Keratinocyte (primary cell): ENCODE measurements around the gene GRAP. TPM values are rescaled to one million over a fixed set of nuclear protein-coding genes. Genes with fewer than 3 reads are reported as not detected.

Experiments
- DNase-seq: peaks from one replicate; pipeline ENCODE4 v3.0.0-alpha.2; 2011; ENCODE audit warnings: low read depth, missing footprints, low spot score
- FAIRE-seq: peaks from 2 replicates; lab custom pipeline; 2011; peaks lifted over from hg19 to GRCh38; lab: Jason Lieb, UNC
- H2AFZ ChIP-seq: 2 replicates; pipeline ENCODE4 v1.6.0; 2012; ENCODE audit warnings: low read length, control low read depth, inconsistent platforms; ENCODE audit not compliant: control insufficient read depth
- H3K27ac ChIP-seq: 2 replicates; pipeline ENCODE4 v1.5.1; 2011; ENCODE audit warnings: low read length; ENCODE audit not compliant: control insufficient read depth, insufficient read depth
- H3K27me3 ChIP-seq: 3 replicates; pipeline ENCODE4 v1.6.0; 2011; ENCODE audit warnings: low read length; ENCODE audit not compliant: control insufficient read depth, insufficient read depth; ENCODE audit errors: extremely low read depth
- H3K36me3 ChIP-seq, 2 experiments: 2 replicates in 1 of 2; 3 replicates in 1 of 2; pipeline ENCODE4 v1.5.1; 2011; ENCODE audit warnings: low read length in 2 of 2, mild to moderate bottlenecking in 1 of 2; ENCODE audit not compliant: control insufficient read depth in 2 of 2, insufficient read depth in 2 of 2; ENCODE audit errors: extremely low read depth in 1 of 2
- H3K4me1 ChIP-seq: 3 replicates; pipeline ENCODE4 v1.5.1; 2011; ENCODE audit warnings: low read length; ENCODE audit not compliant: control insufficient read depth, insufficient read depth; ENCODE audit errors: extremely low read depth
- H3K4me2 ChIP-seq: 3 replicates; pipeline ENCODE4 v1.6.0; 2011; ENCODE audit warnings: low read depth, low read length; ENCODE audit not compliant: control insufficient read depth, insufficient read depth; ENCODE audit errors: extremely low read depth
- H3K4me3 ChIP-seq, 3 experiments: fragments of 200-600 bp in 1 of 3; sonication (generic) in 1 of 3; 2 replicates in 2 of 3; 3 replicates in 1 of 3; pipeline ENCODE4 v1.5.1; 2011 to 2016; ENCODE audit warnings: low read length in 3 of 3, mild to moderate bottlenecking in 3 of 3, control low read depth in 2 of 3, inconsistent platforms in 1 of 3, low read depth in 1 of 3, mixed read lengths in 1 of 3, mixed run types in 1 of 3, moderate library complexity in 1 of 3; ENCODE audit not compliant: control insufficient read depth in 2 of 3, insufficient read depth in 2 of 3; ENCODE audit errors: extremely low read depth in 1 of 3
- H3K79me2 ChIP-seq: 2 replicates; pipeline ENCODE4 v1.6.0; 2012; ENCODE audit warnings: low read length; ENCODE audit not compliant: control insufficient read depth, insufficient read depth
- H3K9ac ChIP-seq: 3 replicates; pipeline ENCODE4 v1.6.0; 2011; ENCODE audit warnings: low read length; ENCODE audit not compliant: control insufficient read depth, insufficient read depth; ENCODE audit errors: extremely low read depth
- H3K9me1 ChIP-seq: 3 replicates; pipeline ENCODE4 v1.6.0; 2011; ENCODE audit warnings: low read length; ENCODE audit not compliant: control insufficient read depth, insufficient read depth; ENCODE audit errors: extremely low read depth
- H3K9me3 ChIP-seq: 2 replicates; pipeline ENCODE4 v1.5.1; 2012; ENCODE audit warnings: low read depth, low read length; ENCODE audit not compliant: control insufficient read depth
- H4K20me1 ChIP-seq: 3 replicates; pipeline ENCODE4 v1.6.0; 2011; ENCODE audit warnings: low read length; ENCODE audit not compliant: control insufficient read depth, insufficient read depth; ENCODE audit errors: extremely low read depth
- EZH2 ChIP-seq: IDR thresholded peaks from one replicate; pipeline ENCODE4 v1.6.1; 2012; ENCODE audit warnings: inconsistent platforms, mild to moderate bottlenecking, low read length, moderate library complexity
- dilution Hi-C: fragments of 300-500 bp; cut with MboI; formaldehyde crosslinking; loops from one replicate; pipeline ENCODE4 v1.7.0; 2020; ENCODE audit warnings: low sequenced_read_pairs; ENCODE audit not compliant: extremely low pct_ligation_motif_present
- polyA plus RNA-seq, 5 experiments: library from polyadenylated mRNA; depleted of rRNA in 3 of 5; stranded (reverse) in 3 of 5; stranded (forward) in 1 of 5; unstranded in 1 of 5; fragments of >200 nt; gene quantifications; 1 replicate in 1 of 5; 2 replicates in 3 of 5; 3 replicates in 1 of 5; pipeline versions ENCODE4 v1.2.1 to v1.2.3, GENCODE V29; 2011 to 2012; ENCODE audit warnings: missing spikeins in 2 of 5, low read depth in 1 of 5, low replicate concordance in 1 of 5
- TF ChIP-seq, protein P1 (sequence below), 3 experiments: IDR thresholded peaks in 1 of 3; conservative IDR thresholded peaks in 1 of 3; optimal IDR thresholded peaks in 1 of 3; 2 replicates in 2 of 3; 3 replicates in 1 of 3; pipeline versions ENCODE3 to v1.5.1; 2011; ENCODE audit warnings: low read length in 3 of 3, mild to moderate bottlenecking in 3 of 3, moderate library complexity in 2 of 3, control low read depth in 1 of 3, inconsistent platforms in 1 of 3; ENCODE audit not compliant: insufficient read depth in 2 of 3; ENCODE audit errors: extremely low read depth in 1 of 3

Gene GRAP
- polyA plus RNA-seq, 1 donor (not counting 4 experiments of a cell fraction or from before 2014, with no cell fraction given): 0.03 TPM

- DNase-seq: no peak
- no peak overlapping the region for H3K9ac ChIP-seq
- no peak for FAIRE-seq
Observed at GRCh38 chr17:18987862-18988545, 58.8 kb downstream of the GRAP start.

DNA sequence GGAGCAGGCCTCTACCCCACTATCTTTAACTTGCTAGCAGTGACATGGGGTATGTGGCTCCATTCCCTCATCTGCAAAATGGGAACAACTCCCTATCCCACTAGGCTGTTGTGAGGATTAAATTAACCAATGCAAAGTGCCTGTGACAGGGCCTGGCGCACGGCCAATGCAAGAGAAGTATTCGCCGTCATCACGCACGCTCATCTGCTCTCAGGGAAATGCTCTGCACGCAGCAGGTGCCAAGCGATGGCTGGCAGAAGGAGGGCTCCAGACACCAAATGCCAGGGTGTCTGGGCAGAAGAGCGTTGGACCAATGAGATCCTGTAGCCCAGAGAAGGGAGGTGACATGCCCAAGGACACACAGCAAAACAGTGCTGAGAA lies 59.5 kb downstream of the GRAP start:
- Histone ChIP-seq H3K27ac (no peak overlapping the region), H3K36me3 (peaks cover 49 to 61% of the 10 kb centered on the region in 2 experiments), H3K4me2 (no peak overlapping the region), H3K4me3 (no peak overlapping the region), H3K9me3 (no peaks in the 10 kb centered on the region), H4K20me1 (peaks cover 30% of the 10 kb centered on the region), H3K9me1 (peaks cover 10% of the 10 kb centered on the region), H2AFZ (no peak overlapping the region), H3K9ac (no peak overlapping the region), H3K27me3 (no peaks in the 10 kb centered on the region), H3K4me1 (peaks cover 41% of the 10 kb centered on the region), H3K79me2 (peaks cover 54% of the 10 kb centered on the region)
- dilution Hi-C loops: no loop called here
- TF ChIP-seq, protein P1, sequence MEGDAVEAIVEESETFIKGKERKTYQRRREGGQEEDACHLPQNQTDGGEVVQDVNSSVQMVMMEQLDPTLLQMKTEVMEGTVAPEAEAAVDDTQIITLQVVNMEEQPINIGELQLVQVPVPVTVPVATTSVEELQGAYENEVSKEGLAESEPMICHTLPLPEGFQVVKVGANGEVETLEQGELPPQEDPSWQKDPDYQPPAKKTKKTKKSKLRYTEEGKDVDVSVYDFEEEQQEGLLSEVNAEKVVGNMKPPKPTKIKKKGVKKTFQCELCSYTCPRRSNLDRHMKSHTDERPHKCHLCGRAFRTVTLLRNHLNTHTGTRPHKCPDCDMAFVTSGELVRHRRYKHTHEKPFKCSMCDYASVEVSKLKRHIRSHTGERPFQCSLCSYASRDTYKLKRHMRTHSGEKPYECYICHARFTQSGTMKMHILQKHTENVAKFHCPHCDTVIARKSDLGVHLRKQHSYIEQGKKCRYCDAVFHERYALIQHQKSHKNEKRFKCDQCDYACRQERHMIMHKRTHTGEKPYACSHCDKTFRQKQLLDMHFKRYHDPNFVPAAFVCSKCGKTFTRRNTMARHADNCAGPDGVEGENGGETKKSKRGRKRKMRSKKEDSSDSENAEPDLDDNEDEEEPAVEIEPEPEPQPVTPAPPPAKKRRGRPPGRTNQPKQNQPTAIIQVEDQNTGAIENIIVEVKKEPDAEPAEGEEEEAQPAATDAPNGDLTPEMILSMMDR (optimal IDR thresholded peaks at IDR 0.05 in 1 of 3, IDR thresholded peaks at IDR 0.05 in 1 of 3, conservative IDR thresholded peaks at IDR 0.05 in 1 of 3; ENCODE audit: extremely low read depth in 1 of 3, insufficient read depth in 2 of 3, low read length in 3 of 3): no peak
- no peak for TF ChIP-seq EZH2
- no peak for FAIRE-seq
- no peak for DNase-seq

More at GRCh38 chr17:18987862-18988545, 58.8 kb downstream of the GRAP start:
- Histone ChIP-seq H3K4me1 (peaks cover 41% of the 10 kb centered on the region), H2AFZ (no peak overlapping the region), H3K9me1 (peaks cover 4% of the 10 kb centered on the region), H3K9me3 (no peaks in the 10 kb centered on the region), H3K27ac (no peak overlapping the region), H3K36me3 (peaks cover 47 to 61% of the 10 kb centered on the region in 2 experiments), H3K27me3 (no peaks in the 10 kb centered on the region), H3K79me2 (peaks cover 56% of the 10 kb centered on the region), H3K4me3 (no peak overlapping the region), H3K4me2 (no peak overlapping the region), H4K20me1 (peaks cover 36% of the 10 kb centered on the region)
- dilution Hi-C loops: no loop called here
- no peak for TF ChIP-seq EZH2
- TF ChIP-seq, protein P1 (optimal IDR thresholded peaks at IDR 0.05 in 1 of 3, IDR thresholded peaks at IDR 0.05 in 1 of 3, conservative IDR thresholded peaks at IDR 0.05 in 1 of 3; ENCODE audit: extremely low read depth in 1 of 3, insufficient read depth in 2 of 3, low read length in 3 of 3): no peak
